ENCODE results near the gene PATE4. TPM values are rescaled to one million over a fixed set of nuclear protein-coding genes. Genes with fewer than 3 reads are reported as not detected.

Gene PATE4, protein sequence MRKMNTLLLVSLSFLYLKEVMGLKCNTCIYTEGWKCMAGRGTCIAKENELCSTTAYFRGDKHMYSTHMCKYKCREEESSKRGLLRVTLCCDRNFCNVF
- polyA plus RNA-seq (2013) = not detected in 2 replicates

DNA sequence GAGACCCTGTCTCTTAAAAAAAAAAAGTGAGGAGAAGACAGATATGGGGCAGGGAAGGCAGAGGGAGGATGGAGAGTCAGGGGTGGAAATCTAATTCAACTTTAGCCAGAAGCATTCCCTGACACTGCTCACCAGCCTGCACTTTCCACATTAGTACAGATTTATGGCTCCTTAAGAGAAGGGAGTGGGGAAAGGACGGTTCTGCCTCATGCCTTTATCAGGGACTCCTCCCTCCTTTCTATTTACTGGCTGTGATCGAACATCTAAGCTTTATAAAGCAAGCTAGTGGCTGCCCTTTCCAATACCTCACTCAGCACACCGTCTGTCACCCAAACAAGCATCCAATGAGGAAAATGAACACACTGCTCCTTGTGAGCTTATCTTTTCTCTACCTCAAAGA is at the start of gene PATE4:
Gene PATE4 (plus strand): TSS at position 301 of the 400 bp plus-strand sequence. CDS start 44 bp downstream, at position 345.
- no peak within 1 kb of the TSS for H2AK5ac ChIP-seq (ENCODE audit: low read length)
- H2AFZ ChIP-seq (ENCODE audit: insufficient read depth, low read length, poor library complexity) = no peak within 1 kb of the TSS
- DNase-seq = no peak
- no peak within 1 kb of the TSS for H3K14ac ChIP-seq (ENCODE audit: low read length)
- no peaks in the 10 kb centered on the region for H3K79me1 ChIP-seq (ENCODE audit: low read length)
- H3K18ac ChIP-seq (ENCODE audit: low read length) = no peak within 1 kb of the TSS
- peaks cover 0 to 3% of the 10 kb centered on the region in 2 experiments for H3K4me1 ChIP-seq (ENCODE audit: control insufficient read depth in 1 of 2, insufficient read depth in 2 of 2, low read length in 2 of 2)
- H3K27ac ChIP-seq (ENCODE audit: low read depth, low read length) = no peak within 1 kb of the TSS
- no peaks in the 10 kb centered on the region for H3K36me3 ChIP-seq (ENCODE audit: control insufficient read depth in 1 of 2, insufficient read depth in 2 of 2, low read length in 2 of 2)
- no peak within 1 kb of the TSS for H4K12ac ChIP-seq (ENCODE audit: low read depth, low read length)
- no peaks in the 10 kb centered on the region for H3K79me2 ChIP-seq (ENCODE audit: control insufficient read depth, insufficient read depth, low read length, poor library complexity)
- no peak within 1 kb of the TSS for H3K4ac ChIP-seq (ENCODE audit: low read depth, low read length)
- H3K4me2 ChIP-seq (ENCODE audit: low read length) = no peak within 1 kb of the TSS
- no peak within 1 kb of the TSS for H2BK5ac ChIP-seq (ENCODE audit: low read depth, low read length, poor library complexity)
- no peak within 1 kb of the TSS for H4K8ac ChIP-seq (ENCODE audit: low read depth, low read length)
- H3K27me3 ChIP-seq (ENCODE audit: insufficient read depth, low read length) = no peaks in the 10 kb centered on the region
- no peak within 1 kb of the TSS for H3K4me3 ChIP-seq (ENCODE audit: low read depth, low read length)
- H2BK12ac ChIP-seq (ENCODE audit: low read length) = no peak within 1 kb of the TSS
- H2BK120ac ChIP-seq (ENCODE audit: insufficient read depth, low read length, poor library complexity) = no peak within 1 kb of the TSS
- H3K9ac ChIP-seq (ENCODE audit: low read length) = no peak within 1 kb of the TSS
- H3K9me3 ChIP-seq (ENCODE audit: insufficient read depth, low read depth, low read length) = peaks cover 2% of the 10 kb centered on the region
- no peak within 1 kb of the TSS for H3K23ac ChIP-seq (ENCODE audit: low read length)
- no peak within 1 kb of the TSS for H4K91ac ChIP-seq (ENCODE audit: low read depth, low read length)
- no CpG with 5 or more reads among the region's 3 CpGs for WGBS (ENCODE audit: extremely low coverage, insufficient coverage, insufficient read length)

GRCh38 chr11:125784678-125785077 is 48.4 kb upstream of the PATE4 start:
- Histone ChIP-seq H4K12ac (ENCODE audit: low read depth, low read length) (no peak overlapping the region), H4K91ac (ENCODE audit: low read depth, low read length) (no peak overlapping the region), H3K23ac (ENCODE audit: low read length) (no peak overlapping the region), H3K36me3 (ENCODE audit: control insufficient read depth in 1 of 2, insufficient read depth in 2 of 2, low read length in 2 of 2) (no peaks in the 10 kb centered on the region), H3K4me2 (ENCODE audit: low read length) (no peak overlapping the region), H3K27ac (ENCODE audit: low read depth, low read length) (no peak overlapping the region), H2BK120ac (ENCODE audit: insufficient read depth, low read length, poor library complexity) (no peak overlapping the region), H2BK5ac (ENCODE audit: low read depth, low read length, poor library complexity) (no peak overlapping the region), H3K27me3 (ENCODE audit: insufficient read depth, low read length) (no peaks in the 10 kb centered on the region), H2AFZ (ENCODE audit: insufficient read depth, low read length, poor library complexity) (no peak overlapping the region), H4K8ac (ENCODE audit: low read depth, low read length) (no peak overlapping the region), H3K79me1 (ENCODE audit: low read length) (no peaks in the 10 kb centered on the region), H2AK5ac (ENCODE audit: low read length) (no peak overlapping the region), H2BK12ac (ENCODE audit: low read length) (no peak overlapping the region), H3K14ac (ENCODE audit: low read length) (no peak overlapping the region), H3K9me3 (ENCODE audit: insufficient read depth, low read depth, low read length) (no peaks in the 10 kb centered on the region), H3K9ac (ENCODE audit: low read length) (no peak overlapping the region), H3K18ac (ENCODE audit: low read length) (no peak overlapping the region), H3K4me1 (ENCODE audit: control insufficient read depth in 1 of 2, insufficient read depth in 2 of 2, low read length in 2 of 2) (no peaks in the 10 kb centered on the region), H3K79me2 (ENCODE audit: control insufficient read depth, insufficient read depth, low read length, poor library complexity) (no peaks in the 10 kb centered on the region), H3K4me3 (ENCODE audit: low read depth, low read length) (no peak overlapping the region), H3K4ac (ENCODE audit: low read depth, low read length) (no peak overlapping the region)
- DNase-seq = no peak
- no CpG with 5 or more reads among the region's 2 CpGs for WGBS (ENCODE audit: extremely low coverage, insufficient coverage, insufficient read length)

DNA sequence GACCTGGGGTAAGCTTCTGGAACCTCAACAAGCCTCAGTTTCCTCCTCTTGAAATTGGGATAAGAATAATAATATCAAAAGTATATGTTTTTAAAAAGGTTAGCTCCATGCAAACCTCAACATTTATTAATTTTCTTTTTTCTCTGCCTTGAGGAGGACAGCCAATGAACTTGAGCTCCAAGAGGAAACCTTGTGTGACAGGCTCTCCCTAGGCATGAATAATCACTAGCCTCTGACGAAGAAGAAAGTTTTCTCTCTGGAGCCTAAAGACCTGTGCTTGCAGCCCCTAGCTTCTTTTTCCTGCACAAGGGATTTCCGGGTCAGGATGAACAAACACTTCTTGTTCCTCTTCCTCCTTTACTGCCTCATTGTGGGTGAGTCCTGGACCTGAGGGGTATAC is 45.3 kb upstream of the PATE4 start, which contains the start of gene PATE3:
Gene PATE3 (plus strand): TSS at position 301 of the 400 bp plus-strand sequence. CDS start 25 bp downstream, at position 326.
- no peak within 1 kb of the TSS for H3K18ac ChIP-seq (ENCODE audit: low read length)
- H3K4me3 ChIP-seq (ENCODE audit: low read depth, low read length) = no peak within 1 kb of the TSS
- H4K8ac ChIP-seq (ENCODE audit: low read depth, low read length) = no peak within 1 kb of the TSS
- H3K4ac ChIP-seq (ENCODE audit: low read depth, low read length) = no peak within 1 kb of the TSS
- no peak within 1 kb of the TSS for H3K27ac ChIP-seq (ENCODE audit: low read depth, low read length)
- no peak within 1 kb of the TSS for H3K23ac ChIP-seq (ENCODE audit: low read length)
- no peaks in the 10 kb centered on the region for H3K79me1 ChIP-seq (ENCODE audit: low read length)
- H2AFZ ChIP-seq (ENCODE audit: insufficient read depth, low read length, poor library complexity) = no peak within 1 kb of the TSS
- H3K27me3 ChIP-seq (ENCODE audit: insufficient read depth, low read length) = no peaks in the 10 kb centered on the region
- H3K9me3 ChIP-seq (ENCODE audit: insufficient read depth, low read depth, low read length) = no peaks in the 10 kb centered on the region
- no peak within 1 kb of the TSS for H2BK120ac ChIP-seq (ENCODE audit: insufficient read depth, low read length, poor library complexity)
- H3K9ac ChIP-seq (ENCODE audit: low read length) = no peak within 1 kb of the TSS
- no peak within 1 kb of the TSS for H2BK5ac ChIP-seq (ENCODE audit: low read depth, low read length, poor library complexity)
- WGBS (ENCODE audit: extremely low coverage, insufficient coverage, insufficient read length) = no CpG with 5 or more reads among the region's 2 CpGs
- H2AK5ac ChIP-seq (ENCODE audit: low read length) = no peak within 1 kb of the TSS
- no peak for DNase-seq
- H4K91ac ChIP-seq (ENCODE audit: low read depth, low read length) = no peak within 1 kb of the TSS
- no peak within 1 kb of the TSS for H4K12ac ChIP-seq (ENCODE audit: low read depth, low read length)
- no peaks in the 10 kb centered on the region for H3K4me1 ChIP-seq (ENCODE audit: control insufficient read depth in 1 of 2, insufficient read depth in 2 of 2, low read length in 2 of 2)
- no peaks in the 10 kb centered on the region for H3K36me3 ChIP-seq (ENCODE audit: control insufficient read depth in 1 of 2, insufficient read depth in 2 of 2, low read length in 2 of 2)
- no peak within 1 kb of the TSS for H2BK12ac ChIP-seq (ENCODE audit: low read length)
- no peak within 1 kb of the TSS for H3K14ac ChIP-seq (ENCODE audit: low read length)
- H3K4me2 ChIP-seq (ENCODE audit: low read length) = no peak within 1 kb of the TSS
- H3K79me2 ChIP-seq (ENCODE audit: control insufficient read depth, insufficient read depth, low read length, poor library complexity) = no peaks in the 10 kb centered on the region

GRCh38 chr11:125790825-125791224 is 42.3 kb upstream of the PATE4 start:
- no peak overlapping the region for H4K8ac ChIP-seq (ENCODE audit: low read depth, low read length)
- no peaks in the 10 kb centered on the region for H3K27me3 ChIP-seq (ENCODE audit: insufficient read depth, low read length)
- no peaks in the 10 kb centered on the region for H3K79me1 ChIP-seq (ENCODE audit: low read length)
- no peak overlapping the region for H2BK12ac ChIP-seq (ENCODE audit: low read length)
- no peak overlapping the region for H3K23ac ChIP-seq (ENCODE audit: low read length)
- H3K27ac ChIP-seq (ENCODE audit: low read depth, low read length) = no peak overlapping the region
- H3K36me3 ChIP-seq (ENCODE audit: control insufficient read depth in 1 of 2, insufficient read depth in 2 of 2, low read length in 2 of 2) = no peaks in the 10 kb centered on the region
- no peak overlapping the region for H3K14ac ChIP-seq (ENCODE audit: low read length)
- whole genome bisulfite sequencing (ENCODE audit: extremely low coverage, insufficient coverage, insufficient read length) = no CpG with 5 or more reads among the region's 4 CpGs
- no peak overlapping the region for H3K4me2 ChIP-seq (ENCODE audit: low read length)
- no peak overlapping the region for H3K4ac ChIP-seq (ENCODE audit: low read depth, low read length)
- no peaks in the 10 kb centered on the region for H3K4me1 ChIP-seq (ENCODE audit: control insufficient read depth in 1 of 2, insufficient read depth in 2 of 2, low read length in 2 of 2)
- no peaks in the 10 kb centered on the region for H3K79me2 ChIP-seq (ENCODE audit: control insufficient read depth, insufficient read depth, low read length, poor library complexity)
- no peaks in the 10 kb centered on the region for H3K9me3 ChIP-seq (ENCODE audit: insufficient read depth, low read depth, low read length)
- H3K18ac ChIP-seq (ENCODE audit: low read length) = no peak overlapping the region
- no peak overlapping the region for H4K91ac ChIP-seq (ENCODE audit: low read depth, low read length)
- DNase-seq = no peak
- H2AFZ ChIP-seq (ENCODE audit: insufficient read depth, low read length, poor library complexity) = no peak overlapping the region
- H2BK5ac ChIP-seq (ENCODE audit: low read depth, low read length, poor library complexity) = no peak overlapping the region
- no peak overlapping the region for H4K12ac ChIP-seq (ENCODE audit: low read depth, low read length)
- no peak overlapping the region for H3K4me3 ChIP-seq (ENCODE audit: low read depth, low read length)
- no peak overlapping the region for H3K9ac ChIP-seq (ENCODE audit: low read length)
- H2AK5ac ChIP-seq (ENCODE audit: low read length) = no peak overlapping the region
- no peak overlapping the region for H2BK120ac ChIP-seq (ENCODE audit: insufficient read depth, low read length, poor library complexity)
